H1 (cell line): Measurements from ENCODE around the gene AQP10. TPM values are rescaled to one million over a fixed set of nuclear protein-coding genes. Genes with fewer than 3 reads are reported as not detected.
"Not testable (repeated sequence)": the region's sequence is repeated elsewhere in the genome, so short reads cannot be mapped to it uniquely, and the experiment has no call there.

ENCODE experiments used
- CTCF ChIA-PET: fragments of 300-600 bp; sonication (Branson Sonifier 250); formaldehyde crosslinking; loops from one replicate; lab custom pipeline; 2021; ENCODE audit not compliant: partially characterized antibody; lab: Charles Lee
- POLR2A ChIA-PET: fragments of 300-600 bp; sonication (Branson Sonifier 250); formaldehyde crosslinking; loops from one replicate; lab custom pipeline; 2021; ENCODE audit warnings: inconsistent platforms; ENCODE audit not compliant: partially characterized antibody; lab: Charles Lee
- DNase-seq, 2 experiments: peaks; one replicate each; pipeline versions ENCODE4 v3.0.0 to v3.0.0-alpha.2; 2010 to 2022; ENCODE audit warnings: low spot score in 2 of 2, low read depth in 1 of 2, mixed read lengths in 1 of 2
- FAIRE-seq: peaks from 2 replicates; lab custom pipeline; 2011; peaks lifted over from hg19 to GRCh38; lab: Jason Lieb, UNC
- H2AFZ ChIP-seq: 2 replicates; pipeline ENCODE4 v1.8.1; 2012; ENCODE audit warnings: low read length, inconsistent platforms
- H2AK5ac ChIP-seq: 2 replicates; pipeline ENCODE4 v1.6.1; 2013; ENCODE audit warnings: low read depth, low read length
- H2BK120ac ChIP-seq: replicated peaks from 2 replicates; pipeline ENCODE3; 2013; ENCODE audit warnings: low read depth, low read length, inconsistent platforms
- H2BK12ac ChIP-seq: 2 replicates; pipeline ENCODE4 v1.6.1; 2013; ENCODE audit warnings: low read depth, low read length
- H2BK15ac ChIP-seq: 2 replicates; pipeline ENCODE4 v1.6.1; 2013; ENCODE audit warnings: low read length
- H2BK20ac ChIP-seq: 2 replicates; pipeline ENCODE4 v1.6.1; 2013; ENCODE audit warnings: low read length
- H2BK5ac ChIP-seq: 2 replicates; pipeline ENCODE4 v1.6.1; 2013; ENCODE audit warnings: low read depth, low read length
- H3K14ac ChIP-seq: 2 replicates; pipeline ENCODE4 v1.6.1; 2013; ENCODE audit warnings: inconsistent platforms; ENCODE audit not compliant: insufficient read length
- H3K18ac ChIP-seq: 2 replicates; pipeline ENCODE4 v1.6.1; 2013; ENCODE audit warnings: low read length; ENCODE audit errors: extremely low read depth
- H3K23ac ChIP-seq: 2 replicates; pipeline ENCODE4 v1.6.1; 2013; ENCODE audit warnings: inconsistent platforms; ENCODE audit not compliant: insufficient read length
- H3K23me2 ChIP-seq: 2 replicates; pipeline ENCODE4 v1.6.1; 2013; ENCODE audit warnings: low read depth, low read length
- H3K27ac ChIP-seq: 2 replicates; pipeline ENCODE4 v1.6.1; 2011; ENCODE audit warnings: low read depth, low read length, inconsistent platforms
- H3K27me3 ChIP-seq, 4 experiments: replicated peaks in 1 of 4; 1 replicate in 1 of 4; 2 replicates in 3 of 4; pipeline versions ENCODE4 v1.6.1 to v1.8.1; 2011 to 2013; ENCODE audit warnings: low read length in 3 of 4, mild to moderate bottlenecking in 3 of 4, inconsistent platforms in 2 of 4, mixed read lengths in 2 of 4, moderate library complexity in 1 of 4; ENCODE audit not compliant: control insufficient read depth in 3 of 4, insufficient read depth in 3 of 4; ENCODE audit errors: extremely low read depth in 1 of 4
- H3K36me3 ChIP-seq, 4 experiments: 2 replicates each; pipeline versions ENCODE4 v1.6.1 to v1.8.1; 2011 to 2013; ENCODE audit warnings: mild to moderate bottlenecking in 4 of 4, low read length in 3 of 4, moderate library complexity in 2 of 4, control low read depth in 1 of 4, inconsistent platforms in 1 of 4; ENCODE audit not compliant: insufficient read depth in 4 of 4, control insufficient read depth in 2 of 4
- H3K4ac ChIP-seq: replicated peaks from 2 replicates; pipeline ENCODE3; 2013; ENCODE audit warnings: low read length, low read depth, mixed read lengths, inconsistent platforms; ENCODE audit not compliant: insufficient read length
- H3K4me1 ChIP-seq, 4 experiments: replicated peaks in 1 of 4; 1 replicate in 1 of 4; 2 replicates in 3 of 4; pipeline versions ENCODE4 v1.6.1 to v1.8.1; 2011 to 2013; ENCODE audit warnings: low read length in 3 of 4, inconsistent platforms in 2 of 4, mixed read lengths in 1 of 4; ENCODE audit not compliant: insufficient read depth in 4 of 4, control insufficient read depth in 3 of 4
- H3K4me2 ChIP-seq, 2 experiments: 2 replicates each; pipeline versions ENCODE4 v1.6.1 to v1.8.1; 2011 to 2013; ENCODE audit warnings: low read depth in 2 of 2, low read length in 2 of 2, control low read depth in 1 of 2, inconsistent platforms in 1 of 2, mild to moderate bottlenecking in 1 of 2; ENCODE audit not compliant: insufficient read depth in 1 of 2
- H3K4me3 ChIP-seq, 4 experiments: fragments of 200-600, 300-600 bp in 1 of 4; sonication (generic), shearing (Covaris generic), sonication (Bioruptor Twin) in 1 of 4; 2 replicates each; pipeline versions ENCODE4 v1.5.1 to v1.8.1; 2011 to 2016; ENCODE audit warnings: low read length in 4 of 4, low read depth in 3 of 4, control low read depth in 2 of 4, inconsistent platforms in 2 of 4, mild to moderate bottlenecking in 2 of 4, mixed read lengths in 1 of 4, moderate library complexity in 1 of 4; ENCODE audit not compliant: insufficient read depth in 2 of 4; ENCODE audit errors: extremely low read depth in 1 of 4
- H3K56ac ChIP-seq: replicated peaks from 2 replicates; pipeline ENCODE3; 2013; ENCODE audit warnings: low read depth, mild to moderate bottlenecking, mixed read lengths, low read length, inconsistent platforms; ENCODE audit not compliant: insufficient read length
- H3K79me1 ChIP-seq: 2 replicates; pipeline ENCODE4 v1.6.1; 2013; ENCODE audit warnings: low read depth, low read length, control low read depth
- H3K79me2 ChIP-seq, 2 experiments: 2 replicates each; pipeline versions ENCODE4 v1.6.1 to v1.8.1; 2012 to 2013; ENCODE audit warnings: low read length in 2 of 2, mild to moderate bottlenecking in 2 of 2, inconsistent platforms in 1 of 2; ENCODE audit not compliant: insufficient read depth in 2 of 2, control insufficient read depth in 1 of 2
- H3K9ac ChIP-seq, 4 experiments: replicated peaks in 1 of 4; 1 replicate in 1 of 4; 2 replicates in 3 of 4; pipeline versions ENCODE4 v1.6.1 to v1.8.1; 2011 to 2013; ENCODE audit warnings: low read depth in 3 of 4, low read length in 3 of 4, control low read depth in 2 of 4, mild to moderate bottlenecking in 2 of 4, moderate library complexity in 2 of 4, inconsistent platforms in 1 of 4; ENCODE audit errors: extremely low read depth in 1 of 4
- H3K9me3 ChIP-seq, 2 experiments: 2 replicates each; pipeline versions ENCODE4 v1.6.1 to v1.8.1; 2012 to 2013; ENCODE audit warnings: mild to moderate bottlenecking in 2 of 2, moderate library complexity in 2 of 2, control low read depth in 1 of 2, inconsistent platforms in 1 of 2, low read depth in 1 of 2, low read length in 1 of 2, mixed read lengths in 1 of 2; ENCODE audit not compliant: insufficient read depth in 2 of 2
- H4K20me1 ChIP-seq, 2 experiments: replicated peaks in 1 of 2; 2 replicates each; pipeline versions ENCODE3 to v1.8.1; 2011 to 2013; ENCODE audit warnings: inconsistent platforms in 2 of 2, low read length in 2 of 2, mild to moderate bottlenecking in 1 of 2; ENCODE audit not compliant: insufficient read depth in 2 of 2, control insufficient read depth in 1 of 2
- H4K5ac ChIP-seq: 2 replicates; pipeline ENCODE4 v1.6.1; 2013; ENCODE audit warnings: low read length, low read depth, mixed read lengths, inconsistent platforms; ENCODE audit not compliant: insufficient read length
- H4K8ac ChIP-seq: 2 replicates; pipeline ENCODE4 v1.8.0; 2013; ENCODE audit warnings: mild to moderate bottlenecking, moderate library complexity, low read length, inconsistent platforms; ENCODE audit not compliant: insufficient read depth; ENCODE audit errors: extremely low read depth
- H4K91ac ChIP-seq: replicated peaks from 2 replicates; pipeline ENCODE3; 2013; ENCODE audit warnings: low read length, mixed read lengths, inconsistent platforms; ENCODE audit not compliant: insufficient read length
- WGBS, 2 experiments: shearing (Covaris generic) in 1 of 2; methylation state at CpG; one replicate each; pipeline versions ENCODE4 v1.1.6 to v1.1.7; 2013 to 2015; ENCODE audit warnings: low lambda C conversion rate in 2 of 2, mixed read lengths in 2 of 2, inconsistent platforms in 1 of 2, low coverage in 1 of 2, missing lambda C conversion rate in 1 of 2; ENCODE audit not compliant: insufficient replicate concordance in 2 of 2, insufficient coverage in 1 of 2, insufficient read length in 1 of 2; ENCODE audit errors: extremely low coverage in 1 of 2, missing lambda C conversion rate in 1 of 2; 5-methylcytosine and 5-hydroxymethylcytosine counted together
- polyA plus RNA-seq, 7 experiments: library from polyadenylated mRNA; depleted of rRNA in 3 of 7; stranded (reverse) in 5 of 7; unstranded in 2 of 7; fragments of >200 nt in 5 of 7; fragments of 200-250 nt in 2 of 7; gene quantifications; 1 replicate in 5 of 7; 2 replicates in 1 of 7; 4 replicates in 1 of 7; pipeline versions ENCODE4 v1.2.1 to v1.2.3, GENCODE V29; 2011 to 2013; ENCODE audit warnings: missing spikeins in 2 of 7, mixed read lengths in 2 of 7
- total RNA-seq: library from RNA; stranded (reverse); fragmentation: NEBNext Ultra II Directional; extraction: Animal tissue kit (Norgen Biotek cat#: 25700); gene quantifications from 2 replicates; pipeline ENCODE4 v1.2.1, GENCODE V29; 2021

AQP10 gene
- total and polyA plus RNA-seq, 2 of the 8 experiments (the other 6 are each of a cell fraction or from before 2014, with no cell fraction given): not detected

DNA sequence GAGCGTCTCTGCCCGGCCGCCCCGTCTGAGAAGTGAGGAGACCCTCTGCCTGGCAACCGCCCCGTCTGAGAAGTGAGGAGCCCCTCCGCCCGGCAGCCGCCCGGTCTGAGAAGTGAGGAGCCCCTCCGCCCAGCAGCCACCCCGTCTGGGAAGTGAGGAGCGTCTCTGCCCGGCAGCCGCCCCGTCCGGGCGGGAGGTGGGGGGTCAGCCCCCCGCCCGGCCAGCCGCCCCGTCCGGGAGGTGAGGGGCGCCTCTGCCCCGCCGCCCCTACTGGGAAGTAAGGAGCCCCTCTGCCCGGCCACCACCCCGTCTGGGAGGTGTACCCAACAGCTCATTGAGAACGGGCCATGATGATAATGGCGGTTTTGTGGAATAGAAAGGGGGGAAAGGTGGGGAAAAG, 33.3 kb upstream of the AQP10 start:
- H3K79me2 ChIP-seq, H3K14ac ChIP-seq, H3K23me2 ChIP-seq, H3K56ac ChIP-seq, H3K79me1 ChIP-seq, H2AFZ ChIP-seq, H2BK12ac ChIP-seq, POLR2A ChIA-PET, H3K36me3 ChIP-seq, H3K4me2 ChIP-seq, H3K18ac ChIP-seq, H3K23ac ChIP-seq, CTCF ChIA-PET, H4K8ac ChIP-seq, H4K5ac ChIP-seq, H4K91ac ChIP-seq, H3K27ac ChIP-seq, H4K20me1 ChIP-seq, H3K4ac ChIP-seq, H2BK5ac ChIP-seq, FAIRE-seq, H3K4me3 ChIP-seq, DNase-seq, H2BK15ac ChIP-seq, H3K9me3 ChIP-seq, H3K4me1 ChIP-seq, H2BK120ac ChIP-seq, H3K27me3 ChIP-seq, H2AK5ac ChIP-seq, H3K9ac ChIP-seq, H2BK20ac ChIP-seq: not testable (repeated sequence)
- WGBS, 2 experiments: 94% methylated on average over 7 of the region's 30 CpGs; no CpG with 5 or more reads in 1 of the 2 experiments
